Stimulated activated CD4-positive, alpha-beta T cell treated with anti-CD3 and anti-CD28 coated beads, Interleukin-4, amount 100 ng/mL, for 4 hours (primary cell): ENCODE results near the gene CCDC88C.

Experiments
- DNase-seq, 2 experiments: peaks; one replicate each; pipeline ENCODE4 v3.0.0-alpha.2; 2020

CCDC88C gene

GRCh38 chr14:91342206-91342760 is 75.3 kb downstream of the CCDC88C start:
- DNase-seq: no peak

GRCh38 chr14:91341751-91342154 is 75.9 kb downstream of the CCDC88C start:
- DNase-seq: no peak

- no peak for DNase-seq
Observed at GRCh38 chr14:91341334-91341733, 76.3 kb downstream of the CCDC88C start.

- no peak for DNase-seq
Observed at GRCh38 chr14:91339671-91340369, 77.8 kb downstream of the CCDC88C start.

- DNase-seq: no peak
Observed at GRCh38 chr14:91339076-91339475, 78.5 kb downstream of the CCDC88C start.

- DNase-seq: no peak
Observed at GRCh38 chr14:91338379-91338778, 79.2 kb downstream of the CCDC88C start.

- no peak for DNase-seq
Observed at GRCh38 chr14:91337699-91338335, 79.8 kb downstream of the CCDC88C start.

- DNase-seq: no peak
Observed at GRCh38 chr14:91336093-91336450, 81.5 kb downstream of the CCDC88C start.

GRCh38 chr14:91335191-91336092 is 82.2 kb downstream of the CCDC88C start:
- no peak for DNase-seq

- DNase-seq: no peak
Observed at GRCh38 chr14:91333650-91334039, 84.0 kb downstream of the CCDC88C start.

GRCh38 chr14:91332986-91333649 is 84.5 kb downstream of the CCDC88C start:
- DNase-seq: no peak

- no peak for DNase-seq
Observed at GRCh38 chr14:91332171-91332985, 85.2 kb downstream of the CCDC88C start.

- DNase-seq: no peak
Observed at GRCh38 chr14:91331721-91332120, 85.9 kb downstream of the CCDC88C start.

- no peak for DNase-seq
Observed at GRCh38 chr14:91330856-91331255, 86.8 kb downstream of the CCDC88C start.

GRCh38 chr14:91330096-91330696 is 87.4 kb downstream of the CCDC88C start:
- DNase-seq: no peak

- no peak for DNase-seq
Observed at GRCh38 chr14:91329486-91330014, 88.1 kb downstream of the CCDC88C start.

GRCh38 chr14:91328313-91329050 is 89.1 kb downstream of the CCDC88C start:
- no peak for DNase-seq

GRCh38 chr14:91327661-91328312 is 89.8 kb downstream of the CCDC88C start:
- no peak for DNase-seq

- DNase-seq: no peak
Observed at GRCh38 chr14:91327250-91327595, 90.4 kb downstream of the CCDC88C start.
